ENCODE data around the gene ENDOV.
"Not testable (repeated sequence)": the region's sequence is repeated elsewhere in the genome, so short reads cannot be mapped to it uniquely, and the experiment has no call there.

The ENDOV gene

GRCh38 chr17:80388601-80389000 lies 26.4 kb upstream of the ENDOV start:
- DNase-seq = no peak

GRCh38 chr17:80389011-80389995 lies 25.7 kb upstream of the ENDOV start:
- DNase-seq = peak; percentile 4

GRCh38 chr17:80393241-80393890 lies 21.6 kb upstream of the ENDOV start:
- no peak for DNase-seq

- DNase-seq = no peak
Observed at GRCh38 chr17:80393961-80394360, 21.0 kb upstream of the ENDOV start.

GRCh38 chr17:80394629-80395216 lies 20.2 kb upstream of the ENDOV start:
- no peak for DNase-seq

- DNase-seq = no peak
Observed at GRCh38 chr17:80395402-80396151, 19.4 kb upstream of the ENDOV start.

GRCh38 chr17:80396157-80397033 lies 18.6 kb upstream of the ENDOV start:
- no peak for DNase-seq

GRCh38 chr17:80397034-80397387 lies 18.0 kb upstream of the ENDOV start:
- no peak for DNase-seq

GRCh38 chr17:80397686-80398085 lies 17.3 kb upstream of the ENDOV start:
- DNase-seq = no peak

- not testable (repeated sequence) for DNase-seq
Observed at GRCh38 chr17:80401086-80401485, 13.9 kb upstream of the ENDOV start.

GRCh38 chr17:80402102-80402501 lies 12.9 kb upstream of the ENDOV start:
- not testable (repeated sequence) for DNase-seq

- DNase-seq = no peak
Observed at GRCh38 chr17:80402959-80403358, 12.0 kb upstream of the ENDOV start.

- DNase-seq = no peak
Observed at GRCh38 chr17:80406146-80406545, 8.8 kb upstream of the ENDOV start.

- DNase-seq = not testable (repeated sequence)
Observed at GRCh38 chr17:80407917-80408316, 7.0 kb upstream of the ENDOV start.

GRCh38 chr17:80408872-80409271 lies 6.1 kb upstream of the ENDOV start:
- no peak for DNase-seq

- DNase-seq = no peak
Observed at GRCh38 chr17:80409626-80410025, 5.3 kb upstream of the ENDOV start.

- DNase-seq = not testable (repeated sequence)
Observed at GRCh38 chr17:80410441-80411087, 4.4 kb upstream of the ENDOV start.

- DNase-seq = no peak
Observed at GRCh38 chr17:80413771-80414507, 1.0 kb upstream of the ENDOV start.

GRCh38 chr17:80414508-80414802 lies 512 bp upstream of the ENDOV start:
- DNase-seq = no peak

- DNase-seq = no peak
Observed at GRCh38 chr17:80415626-80416137, 715 bp downstream of the ENDOV start.

Data from amniotic stem cell (primary cell).